ENCODE results near the gene SLC9A1. TPM values are rescaled to one million over a fixed set of nuclear protein-coding genes. Genes with fewer than 3 reads are reported as not detected.

The SLC9A1 gene
- polyA plus RNA-seq, 1 of the 3 experiments (the other 2 are of a cell fraction), result 11.4 TPM

DNA sequence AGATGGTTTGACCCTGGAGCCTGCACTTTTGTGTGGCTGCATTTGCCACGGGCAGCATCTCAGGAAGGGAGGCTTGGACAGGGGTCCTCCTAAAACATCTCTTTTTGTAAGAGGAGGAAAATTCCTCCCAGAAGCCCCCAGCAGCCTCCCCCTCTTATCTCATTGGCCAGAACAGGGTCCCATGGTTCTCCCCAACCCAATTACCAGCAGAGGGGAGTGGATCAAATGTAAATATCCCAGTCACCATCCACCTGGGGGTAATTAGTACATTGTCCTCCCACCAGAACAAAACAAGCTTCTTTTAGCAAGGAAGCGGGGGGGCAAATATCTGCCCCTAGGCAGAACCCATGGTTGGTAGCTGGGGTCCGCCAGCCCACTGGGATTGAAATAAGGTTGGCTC lies 97.5 kb downstream of the SLC9A1 start (continued):
- TF ChIP-seq USF1 (IDR thresholded peaks at IDR 0.05; ENCODE audit: borderline replicate concordance, low read depth) (no peak), MXI1 (IDR thresholded peaks at IDR 0.05; ENCODE audit: low read depth, low read length) (no peak), MEF2A (IDR thresholded peaks at IDR 0.05; ENCODE audit: borderline replicate concordance, low read depth) (no peak), SIN3A (IDR thresholded peaks at IDR 0.05; ENCODE audit: borderline replicate concordance, low read depth, low read length) (no peak), NRF1 (IDR thresholded peaks at IDR 0.05; ENCODE audit: low read depth, low read length) (no peak), IRF3 (IDR thresholded peaks at IDR 0.05; ENCODE audit: low read depth, low read length) (no peak), TAF1 (IDR thresholded peaks at IDR 0.05; ENCODE audit: borderline replicate concordance, low read depth, low read length) (no peak)

DNA sequence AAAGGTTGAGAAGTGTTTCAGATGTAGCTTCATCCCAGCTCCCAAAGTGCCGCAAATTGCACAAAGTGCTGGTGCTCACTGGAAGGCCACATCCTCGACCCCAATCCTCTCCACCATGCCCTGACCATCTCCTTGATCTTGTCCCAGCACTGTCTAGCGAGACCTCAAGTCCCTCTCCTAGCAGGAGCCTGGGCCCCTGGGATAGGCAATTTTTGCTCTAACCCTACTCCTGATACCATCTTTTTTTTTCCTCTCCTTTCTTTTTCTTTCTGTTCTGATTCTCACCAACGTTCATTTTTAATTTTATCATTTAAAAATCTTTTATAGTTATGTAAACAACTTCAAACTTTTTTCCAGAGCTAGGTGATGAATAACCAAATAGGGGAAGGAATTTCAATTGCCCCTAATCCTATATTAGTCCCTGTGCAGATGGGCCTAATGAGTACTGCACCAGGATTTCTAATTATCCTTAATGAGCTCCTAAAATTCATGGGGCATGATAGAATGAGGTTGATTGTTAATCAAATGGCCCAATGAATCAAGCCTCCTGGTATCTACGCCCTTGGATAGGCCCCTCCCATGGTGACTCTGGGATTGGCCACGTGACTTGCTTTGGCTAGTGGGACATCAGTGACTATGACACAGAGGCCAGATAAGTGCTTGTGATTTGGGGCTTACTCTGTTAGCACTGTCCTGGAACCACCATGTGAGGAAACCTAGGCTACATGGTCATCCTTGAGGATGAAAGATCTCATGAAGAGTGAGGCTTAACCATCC lies 100.8 kb downstream of the SLC9A1 start:
- CTCF ChIA-PET, result interaction anchor here (1.4 to 38.3 kb wide), 3 partner anchors 9 to 39 kb away, joined by 4 to 1084 read pairs (median 156); no protein-coding TSS in a partner anchor
- Histone ChIP-seq H3K27ac (ENCODE audit: low read depth in 2 of 2, low read length in 1 of 2) (no peak overlapping the region), H3K9me2 (no peaks in the 10 kb centered on the region), H4K20me1 (ENCODE audit: insufficient read depth) (no peaks in the 10 kb centered on the region), H3K27me3 (ENCODE audit: insufficient read depth) (no peaks in the 10 kb centered on the region), H3K79me2 (ENCODE audit: insufficient read depth) (no peaks in the 10 kb centered on the region), H3F3A (replicated peaks; ENCODE audit: insufficient read depth) (no peaks in the 10 kb centered on the region), H3K36me3 (replicated peaks in 1 of 2; ENCODE audit: control insufficient read depth in 1 of 2, insufficient read depth in 2 of 2, low read length in 1 of 2) (no peaks in the 10 kb centered on the region), H3K9me3 (no peaks in the 10 kb centered on the region), H3K9ac (no peak overlapping the region), H2AFZ (ENCODE audit: low read depth) (no peak overlapping the region), H3K4me1 (ENCODE audit: control insufficient read depth in 1 of 2, insufficient read depth in 2 of 2, low read depth in 1 of 2, low read length in 1 of 2) (peaks cover 0 to 6% of the 10 kb centered on the region in 2 experiments; a peak in 1 of 4 replicates), H3K4me2 (no peak overlapping the region), H3K4me3 (ENCODE audit: low read depth in 2 of 2, low read length in 1 of 2) (no peak overlapping the region)
- TF ChIP-seq IRF3 (IDR thresholded peaks at IDR 0.05; ENCODE audit: low read depth, low read length) (no peak), FOSL2 (IDR thresholded peaks at IDR 0.05; ENCODE audit: borderline replicate concordance, low read depth) (no peak), USF1 (IDR thresholded peaks at IDR 0.05; ENCODE audit: borderline replicate concordance, low read depth) (no peak), MXI1 (IDR thresholded peaks at IDR 0.05; ENCODE audit: low read depth, low read length) (no peak), FOXJ3 (CRISPR knock-in tag; IDR thresholded peaks at IDR 0.05) (no peak), EZH2phosphoT487 (IDR thresholded peaks at IDR 0.05; ENCODE audit: borderline replicate concordance, low read depth) (no peak), SIN3A (IDR thresholded peaks at IDR 0.05; ENCODE audit: borderline replicate concordance, low read depth, low read length) (no peak), REST (IDR thresholded peaks at IDR 0.05; ENCODE audit: low read depth, low read length) (no peak), TAF1 (IDR thresholded peaks at IDR 0.05; ENCODE audit: borderline replicate concordance, low read depth, low read length) (no peak), RAD21 (IDR thresholded peaks at IDR 0.05; ENCODE audit: low read length) (no peak), USF2 (IDR thresholded peaks at IDR 0.05; ENCODE audit: borderline replicate concordance, low read depth, low read length) (no peak)
- POLR2A ChIA-PET, result interaction anchor here (0.7 kb wide), 1 partner anchor 55 kb away, joined by 3 read pairs; no protein-coding TSS in a partner anchor
- no peak for DNase-seq
- 64% methylated on average over 6 of the region's 6 CpGs for WGBS (ENCODE audit: low lambda C conversion rate)
